Parathyroid adenoma (tissue), 2 donors: ENCODE data around the gene ARL2.
A peak's percentile ranks its signal among the peaks of the same experiment; 100 is the strongest.

ENCODE experiments used
- H2AFZ ChIP-seq: fragments of 300-600 bp; sonication (generic); one replicate; pipeline ENCODE4 v1.7.0; 2017; ENCODE audit warnings: antibody characterized with exemption, mild to moderate bottlenecking
- H3K27ac ChIP-seq: fragments of 300-600 bp; sonication (generic); one replicate; pipeline ENCODE4 v1.7.0; 2017
- H3K27me3 ChIP-seq: fragments of 300-600 bp; sonication (generic); one replicate; pipeline ENCODE4 v1.7.0; 2017; ENCODE audit warnings: low read length; ENCODE audit not compliant: control insufficient read depth, insufficient read depth
- H3K36me3 ChIP-seq: fragments of 300-600 bp; sonication (generic); one replicate; pipeline ENCODE4 v1.7.0; 2017; ENCODE audit warnings: low read length; ENCODE audit not compliant: control insufficient read depth, insufficient read depth
- H3K4me1 ChIP-seq: fragments of 300-600 bp; sonication (generic); one replicate; pipeline ENCODE4 v1.7.0; 2017; ENCODE audit warnings: control low read depth
- H3K4me2 ChIP-seq: fragments of 300-600 bp; sonication (generic); one replicate; pipeline ENCODE4 v1.7.0; 2017; ENCODE audit warnings: low read length
- H3K4me3 ChIP-seq: fragments of 300-600 bp; sonication (generic); one replicate; pipeline ENCODE4 v1.7.0; 2017; ENCODE audit warnings: low read depth, low read length
- H3K79me2 ChIP-seq: fragments of 300-600 bp; sonication (generic); one replicate; pipeline ENCODE4 v1.7.0; 2017; ENCODE audit warnings: control low read depth
- H3K9ac ChIP-seq: fragments of 300-600 bp; sonication (generic); one replicate; pipeline ENCODE4 v1.7.0; 2017; ENCODE audit warnings: mild to moderate bottlenecking
- H3K9me3 ChIP-seq: fragments of 300-600 bp; sonication (generic); one replicate; pipeline ENCODE4 v1.7.0; 2017; ENCODE audit warnings: low read length; ENCODE audit not compliant: control insufficient read depth
- TF ChIP-seq, protein P1 (sequence below): fragments of 300-600 bp; sonication (generic); IDR thresholded peaks from one replicate; pipeline ENCODE4 v1.7.0; 2017; ENCODE audit warnings: antibody characterized with exemption, mild to moderate bottlenecking
- donor health status: primary hyperparathyroidism.

ARL2 gene

DNA sequence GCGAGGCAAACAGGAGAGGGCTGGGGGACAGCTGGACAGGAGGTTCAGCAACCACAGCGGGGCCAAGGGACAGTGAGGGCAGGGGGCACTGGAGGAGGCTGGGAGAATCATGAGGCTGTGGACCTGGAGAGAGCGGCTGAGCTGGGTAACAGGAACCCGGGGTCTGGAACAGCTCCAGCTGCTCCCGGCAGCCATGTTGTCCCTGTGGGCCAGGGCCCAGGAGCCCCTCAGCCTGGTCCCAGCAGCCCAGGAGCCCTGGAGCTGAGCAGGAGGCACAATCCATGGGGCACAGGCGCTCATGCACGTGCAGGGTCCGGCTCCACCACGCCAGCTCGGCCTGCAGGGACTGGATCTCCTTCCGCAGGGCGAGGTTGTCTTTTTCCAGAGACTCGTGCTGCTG is 24.5 kb upstream of the ARL2 start:
- H3K4me1 ChIP-seq: no peaks in the 10 kb centered on the region
- no peak overlapping the region for H3K9ac ChIP-seq
- H3K79me2 ChIP-seq: no peaks in the 10 kb centered on the region
- TF ChIP-seq, protein P1, sequence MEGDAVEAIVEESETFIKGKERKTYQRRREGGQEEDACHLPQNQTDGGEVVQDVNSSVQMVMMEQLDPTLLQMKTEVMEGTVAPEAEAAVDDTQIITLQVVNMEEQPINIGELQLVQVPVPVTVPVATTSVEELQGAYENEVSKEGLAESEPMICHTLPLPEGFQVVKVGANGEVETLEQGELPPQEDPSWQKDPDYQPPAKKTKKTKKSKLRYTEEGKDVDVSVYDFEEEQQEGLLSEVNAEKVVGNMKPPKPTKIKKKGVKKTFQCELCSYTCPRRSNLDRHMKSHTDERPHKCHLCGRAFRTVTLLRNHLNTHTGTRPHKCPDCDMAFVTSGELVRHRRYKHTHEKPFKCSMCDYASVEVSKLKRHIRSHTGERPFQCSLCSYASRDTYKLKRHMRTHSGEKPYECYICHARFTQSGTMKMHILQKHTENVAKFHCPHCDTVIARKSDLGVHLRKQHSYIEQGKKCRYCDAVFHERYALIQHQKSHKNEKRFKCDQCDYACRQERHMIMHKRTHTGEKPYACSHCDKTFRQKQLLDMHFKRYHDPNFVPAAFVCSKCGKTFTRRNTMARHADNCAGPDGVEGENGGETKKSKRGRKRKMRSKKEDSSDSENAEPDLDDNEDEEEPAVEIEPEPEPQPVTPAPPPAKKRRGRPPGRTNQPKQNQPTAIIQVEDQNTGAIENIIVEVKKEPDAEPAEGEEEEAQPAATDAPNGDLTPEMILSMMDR: no peak
- no peaks in the 10 kb centered on the region for H3K9me3 ChIP-seq
- no peak overlapping the region for H3K4me3 ChIP-seq
- no peaks in the 10 kb centered on the region for H3K27me3 ChIP-seq
- peak overlapping the region; percentile 32 for H3K27ac ChIP-seq
- no peak overlapping the region for H3K4me2 ChIP-seq
- H3K36me3 ChIP-seq: no peaks in the 10 kb centered on the region
- H2AFZ ChIP-seq: no peak overlapping the region

- H3K9me3 ChIP-seq: no peaks in the 10 kb centered on the region
- peak overlapping the region; percentile 19 for H3K27ac ChIP-seq
- TF ChIP-seq, protein P1: no peak
- no peak overlapping the region for H3K9ac ChIP-seq
- H3K4me3 ChIP-seq: no peak overlapping the region
- H2AFZ ChIP-seq: no peak overlapping the region
- H3K36me3 ChIP-seq: no peaks in the 10 kb centered on the region
- no peaks in the 10 kb centered on the region for H3K27me3 ChIP-seq
- no peaks in the 10 kb centered on the region for H3K79me2 ChIP-seq
- H3K4me1 ChIP-seq: no peaks in the 10 kb centered on the region
- no peak overlapping the region for H3K4me2 ChIP-seq
These were observed 23.6 kb upstream of the ARL2 start for GRCh38 chr11:64990222-64990923.

GRCh38 chr11:64994318-64994717 is 19.6 kb upstream of the ARL2 start:
- H3K27me3 ChIP-seq: no peaks in the 10 kb centered on the region
- H3K4me1 ChIP-seq: no peaks in the 10 kb centered on the region
- H3K36me3 ChIP-seq: no peaks in the 10 kb centered on the region

GRCh38 chr11:64996327-64996709 is 17.6 kb upstream of the ARL2 start:
- H3K9ac ChIP-seq: no peak overlapping the region
- H3K4me2 ChIP-seq: peak overlapping the region; percentile 52
- no peaks in the 10 kb centered on the region for H3K79me2 ChIP-seq
- TF ChIP-seq, protein P1: no peak
- peak overlapping the region; percentile 18 for H3K4me3 ChIP-seq
- H3K9me3 ChIP-seq: no peaks in the 10 kb centered on the region
- peak overlapping the region; percentile 47 for H3K27ac ChIP-seq
- H3K36me3 ChIP-seq: no peaks in the 10 kb centered on the region
- peak overlapping the region; percentile 69 for H2AFZ ChIP-seq
- no peaks in the 10 kb centered on the region for H3K27me3 ChIP-seq
- H3K4me1 ChIP-seq: no peaks in the 10 kb centered on the region

More at GRCh38 chr11:64994318-64994717, 19.6 kb upstream of the ARL2 start:
- Histone ChIP-seq H3K79me2 (no peaks in the 10 kb centered on the region), H3K9ac (no peak overlapping the region), H3K4me3 (no peak overlapping the region), H3K9me3 (no peaks in the 10 kb centered on the region), H3K4me2 (no peak overlapping the region), H2AFZ (no peak overlapping the region), H3K27ac (no peak overlapping the region)
- TF ChIP-seq, protein P1: no peak
